Esophagus squamous epithelium (tissue), 4 donors: ENCODE measurements around the gene ASB2.

Experiments used
- POLR2A ChIP-seq, 4 donors: fragments of 450-650 bp; IDR thresholded peaks; one replicate each; pipeline ENCODE4 v1.6.1; 2017; ENCODE audit warnings: antibody characterized with exemption in 4 of 4, mild to moderate bottlenecking in 4 of 4, moderate library complexity in 3 of 4
- TF ChIP-seq, protein P1 (sequence below), 6 experiments: fragments of 450-650 bp in 4 of 6; fragments of 200-600 bp in 2 of 6; sonication (generic) in 2 of 6; IDR thresholded peaks; one replicate each; pipeline ENCODE4 v1.5.1; 2016 to 2019; ENCODE audit warnings: antibody characterized with exemption in 6 of 6, mild to moderate bottlenecking in 4 of 6, moderate library complexity in 4 of 6

DNA sequence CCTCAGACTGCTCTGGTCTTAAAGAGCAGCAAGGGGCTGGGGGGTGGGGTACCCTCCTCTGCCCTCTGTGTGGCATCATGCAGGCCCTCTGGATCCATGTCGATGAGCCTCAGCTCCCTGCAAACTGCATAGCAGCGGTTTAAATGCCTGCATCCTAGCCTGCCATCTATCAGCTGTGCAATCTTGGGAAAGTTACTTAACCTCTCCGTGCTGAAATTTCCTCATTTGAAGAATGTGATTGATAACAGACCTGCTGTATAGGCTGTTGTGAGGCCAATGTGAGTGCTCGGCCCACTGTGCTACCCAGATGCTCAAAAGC, 45.4 kb downstream of the ASB2 start:
- TF ChIP-seq, protein P1, sequence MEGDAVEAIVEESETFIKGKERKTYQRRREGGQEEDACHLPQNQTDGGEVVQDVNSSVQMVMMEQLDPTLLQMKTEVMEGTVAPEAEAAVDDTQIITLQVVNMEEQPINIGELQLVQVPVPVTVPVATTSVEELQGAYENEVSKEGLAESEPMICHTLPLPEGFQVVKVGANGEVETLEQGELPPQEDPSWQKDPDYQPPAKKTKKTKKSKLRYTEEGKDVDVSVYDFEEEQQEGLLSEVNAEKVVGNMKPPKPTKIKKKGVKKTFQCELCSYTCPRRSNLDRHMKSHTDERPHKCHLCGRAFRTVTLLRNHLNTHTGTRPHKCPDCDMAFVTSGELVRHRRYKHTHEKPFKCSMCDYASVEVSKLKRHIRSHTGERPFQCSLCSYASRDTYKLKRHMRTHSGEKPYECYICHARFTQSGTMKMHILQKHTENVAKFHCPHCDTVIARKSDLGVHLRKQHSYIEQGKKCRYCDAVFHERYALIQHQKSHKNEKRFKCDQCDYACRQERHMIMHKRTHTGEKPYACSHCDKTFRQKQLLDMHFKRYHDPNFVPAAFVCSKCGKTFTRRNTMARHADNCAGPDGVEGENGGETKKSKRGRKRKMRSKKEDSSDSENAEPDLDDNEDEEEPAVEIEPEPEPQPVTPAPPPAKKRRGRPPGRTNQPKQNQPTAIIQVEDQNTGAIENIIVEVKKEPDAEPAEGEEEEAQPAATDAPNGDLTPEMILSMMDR (IDR thresholded peaks at IDR 0.05): no peak
- TF ChIP-seq POLR2A (IDR thresholded peaks at IDR 0.05): no peak
